Measurements from ENCODE around the gene SHISAL1.

The SHISAL1 gene

GRCh38 chr22:44287121-44287693 is 25.5 kb downstream of the SHISAL1 start:
- no peak for TF ChIP-seq CSDC2 (CRISPR knock-in tag; IDR thresholded peaks at IDR 0.05)
- no peak for TF ChIP-seq ZC3H10 (CRISPR knock-in tag; IDR thresholded peaks at IDR 0.05)
- no peak for TF ChIP-seq PATZ1 (CRISPR knock-in tag; IDR thresholded peaks at IDR 0.05; ENCODE audit: borderline replicate concordance)
- TF ChIP-seq RARB (CRISPR knock-in tag; IDR thresholded peaks at IDR 0.05), result no peak
- TF ChIP-seq PPARA (CRISPR knock-in tag; IDR thresholded peaks at IDR 0.05; ENCODE audit: borderline replicate concordance), result no peak
- no peak for TF ChIP-seq CREB5 (CRISPR knock-in tag; IDR thresholded peaks at IDR 0.05; ENCODE audit: low read depth)
- no peak for TF ChIP-seq TSHZ2 (CRISPR knock-in tag; IDR thresholded peaks at IDR 0.05)
- TF ChIP-seq POU6F1 (CRISPR knock-in tag; IDR thresholded peaks at IDR 0.05; ENCODE audit: borderline replicate concordance, low read depth), result no peak
- TF ChIP-seq ZNF565 (CRISPR knock-in tag; conservative IDR thresholded peaks at IDR 0.05; ENCODE audit: low read depth), result no peak
- no peak for TF ChIP-seq CSRNP3 (CRISPR knock-in tag; IDR thresholded peaks at IDR 0.05)
- no peak for TF ChIP-seq ISL1 (CRISPR knock-in tag; IDR thresholded peaks at IDR 0.05)
- TF ChIP-seq TOX (CRISPR knock-in tag; IDR thresholded peaks at IDR 0.05; ENCODE audit: borderline replicate concordance), result no peak
- no peak for TF ChIP-seq ZNF8 (CRISPR knock-in tag; IDR thresholded peaks at IDR 0.05)
- no peak for TF ChIP-seq ESRRG (CRISPR knock-in tag; IDR thresholded peaks at IDR 0.05)
- no peak for ATAC-seq

GRCh38 chr22:44286646-44287045 is 26.1 kb downstream of the SHISAL1 start:
- TF ChIP-seq GLIS3 (CRISPR knock-in tag; IDR thresholded peaks at IDR 0.05), result no peak
- TF ChIP-seq ZFP3 (CRISPR knock-in tag; IDR thresholded peaks at IDR 0.05), result no peak
- TF ChIP-seq RARB (CRISPR knock-in tag; IDR thresholded peaks at IDR 0.05), result no peak
- TF ChIP-seq TCF4 (CRISPR knock-in tag; IDR thresholded peaks at IDR 0.05; ENCODE audit: borderline replicate concordance), result no peak
- TF ChIP-seq ZFP30 (CRISPR knock-in tag; IDR thresholded peaks at IDR 0.05), result no peak
- no peak for TF ChIP-seq ZNF8 (CRISPR knock-in tag; IDR thresholded peaks at IDR 0.05)
- no peak for TF ChIP-seq CSRNP3 (CRISPR knock-in tag; IDR thresholded peaks at IDR 0.05)
- TF ChIP-seq PATZ1 (CRISPR knock-in tag; IDR thresholded peaks at IDR 0.05; ENCODE audit: borderline replicate concordance), result no peak
- TF ChIP-seq PPARA (CRISPR knock-in tag; IDR thresholded peaks at IDR 0.05; ENCODE audit: borderline replicate concordance), result no peak
- no peak for TF ChIP-seq TSHZ2 (CRISPR knock-in tag; IDR thresholded peaks at IDR 0.05)
- TF ChIP-seq CSDC2 (CRISPR knock-in tag; IDR thresholded peaks at IDR 0.05), result no peak
- no peak for TF ChIP-seq ISL1 (CRISPR knock-in tag; IDR thresholded peaks at IDR 0.05)
- no peak for TF ChIP-seq ESRRG (CRISPR knock-in tag; IDR thresholded peaks at IDR 0.05)
- TF ChIP-seq SNAI2 (CRISPR knock-in tag; IDR thresholded peaks at IDR 0.05), result no peak
- TF ChIP-seq POU6F1 (CRISPR knock-in tag; IDR thresholded peaks at IDR 0.05; ENCODE audit: borderline replicate concordance, low read depth), result no peak
- TF ChIP-seq ZNF565 (CRISPR knock-in tag; conservative IDR thresholded peaks at IDR 0.05; ENCODE audit: low read depth), result no peak
- no peak for ATAC-seq
